ENCODE data around the gene NRDE2.

- TF ChIP-seq MAX (IDR thresholded peaks at IDR 0.05) = no peak
- TF ChIP-seq YY1 (IDR thresholded peaks at IDR 0.05) = no peak
- TF ChIP-seq CTCF (IDR thresholded peaks at IDR 0.05; ENCODE audit: low read depth, low read length, missing input control) = no peak
- no peak for TF ChIP-seq TAF1 (conservative IDR thresholded peaks at IDR 0.05)
- TF ChIP-seq JUND (IDR thresholded peaks at IDR 0.05) = no peak
Measured at GRCh38 chr14:90336985-90337384, 5.2 kb upstream of the NRDE2 start.
